NCI-H187 (cell line): ENCODE results near the gene HTT.
"Not testable (repeated sequence)": the region's sequence is repeated elsewhere in the genome, so short reads cannot be mapped to it uniquely, and the experiment has no call there.

Experiments
- DNase-seq, 2 experiments: peaks; one replicate each; lab custom pipeline; 2025; lab: John Stamatoyannopoulos, UW

HTT gene

DNA sequence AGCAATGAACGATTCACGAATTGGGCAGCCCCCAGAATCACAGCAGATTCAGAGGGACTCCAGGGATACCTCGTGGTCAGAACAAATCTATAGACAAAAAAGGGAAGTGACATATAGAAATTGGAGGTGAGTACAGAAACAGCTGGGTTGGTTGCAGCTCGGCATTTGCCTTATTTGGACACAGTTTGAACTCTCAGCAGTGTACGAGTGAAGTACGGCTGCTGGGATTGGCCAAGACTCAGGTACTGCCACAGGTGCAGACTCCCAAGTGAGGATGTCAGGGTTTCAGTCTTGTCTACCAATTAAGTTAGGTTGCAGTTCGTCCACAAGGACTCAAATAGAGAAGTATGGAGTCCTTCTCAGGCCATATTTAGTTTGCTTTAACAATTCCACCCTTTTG lies 28.3 kb upstream of the HTT start:
- no peak for DNase-seq

DNA sequence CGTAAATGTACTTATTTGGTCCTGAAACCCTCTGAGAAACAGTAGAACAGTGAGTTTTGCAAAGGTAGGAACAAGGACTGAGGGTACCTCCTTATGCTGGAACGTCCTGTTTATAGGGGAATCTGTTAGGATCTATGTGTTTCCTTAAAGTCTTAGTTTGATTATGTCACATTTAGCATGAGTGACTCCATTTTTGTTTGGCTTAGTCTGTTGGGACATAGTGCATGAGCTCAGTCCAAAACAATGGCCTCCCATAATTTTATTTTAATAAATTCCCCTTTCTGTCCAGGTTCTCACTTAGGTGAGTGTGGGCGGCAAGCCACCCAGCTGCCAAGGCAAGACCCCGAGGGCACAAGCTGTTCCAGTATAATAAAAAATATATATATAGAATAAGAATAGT lies 27.9 kb upstream of the HTT start:
- no peak for DNase-seq

DNA sequence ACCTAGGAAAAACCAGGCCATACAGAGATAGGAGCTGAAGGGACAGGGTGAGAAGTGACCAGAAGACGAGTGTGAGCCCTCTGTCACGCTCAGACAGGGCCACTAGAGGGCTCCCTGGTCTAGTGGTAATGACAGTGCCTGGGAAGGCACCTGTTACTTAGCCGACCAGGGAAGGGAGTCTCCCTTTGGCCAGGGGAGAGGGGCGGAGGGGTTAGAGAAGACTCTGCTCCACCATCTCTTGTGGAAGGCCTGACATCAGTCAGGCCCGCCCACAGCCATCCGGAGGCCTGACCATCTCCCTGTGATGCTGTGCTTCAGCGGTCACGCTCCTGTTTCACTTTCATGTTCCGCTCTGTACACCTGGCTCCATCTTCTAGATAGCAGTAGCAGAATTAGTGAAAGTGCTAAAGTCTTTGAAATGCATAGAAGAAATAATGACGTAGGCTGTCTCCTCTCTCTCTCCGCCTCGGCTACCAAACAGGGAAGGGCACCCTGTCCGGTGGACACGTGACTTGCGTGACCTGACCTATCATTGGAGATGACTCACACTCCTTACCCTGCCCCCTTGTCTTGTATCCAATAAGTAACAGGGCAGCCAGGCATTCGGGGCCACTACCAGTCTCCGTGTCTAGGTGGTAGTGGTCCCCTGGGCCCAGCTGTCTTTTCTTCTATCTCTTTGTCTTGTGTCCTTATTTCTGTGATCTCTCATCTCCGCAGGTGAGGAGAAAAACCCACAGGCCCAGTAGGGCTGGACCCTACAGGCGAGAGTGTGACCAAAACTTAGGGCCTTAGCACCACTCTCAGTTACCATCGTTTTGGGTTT lies 26.8 kb upstream of the HTT start:
- DNase-seq = peak; percentile 44 to 53

DNA sequence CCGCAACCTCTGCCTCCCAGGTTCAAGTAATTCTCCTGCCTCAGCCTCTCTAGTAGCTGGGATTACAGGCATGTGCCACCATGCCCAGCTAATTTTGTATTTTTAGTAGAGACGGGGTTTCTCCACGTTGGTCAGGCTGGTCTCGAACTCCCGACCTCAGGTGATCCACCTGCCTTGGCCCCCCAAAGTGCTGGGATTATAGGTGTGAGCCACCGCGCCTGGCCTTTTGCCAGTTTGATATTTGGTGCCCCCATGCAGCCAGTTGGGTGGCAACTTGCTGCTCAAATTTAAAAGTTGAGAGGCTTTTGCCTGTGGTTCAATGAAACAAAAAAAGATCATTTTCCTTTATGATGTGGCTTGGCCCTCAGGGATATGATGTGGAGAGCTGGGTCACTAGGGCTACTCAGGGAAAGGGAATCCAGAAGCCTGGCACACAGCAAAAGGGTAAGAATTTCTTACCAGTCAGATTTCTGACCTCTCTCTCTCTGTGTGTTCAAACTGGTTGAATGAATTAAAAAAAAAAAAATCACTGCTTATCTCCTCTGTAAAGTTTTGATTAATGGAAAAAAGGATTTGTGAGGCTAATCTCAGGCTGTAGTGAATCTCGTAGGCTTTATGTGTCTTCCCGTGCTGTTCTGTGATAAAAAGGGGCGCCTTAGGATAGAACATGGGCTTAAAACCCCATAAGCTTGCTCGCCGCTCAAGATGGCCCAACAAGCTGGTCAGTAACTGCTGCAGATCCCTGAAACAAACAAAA lies 23.2 kb upstream of the HTT start:
- not testable (repeated sequence) for DNase-seq

DNA sequence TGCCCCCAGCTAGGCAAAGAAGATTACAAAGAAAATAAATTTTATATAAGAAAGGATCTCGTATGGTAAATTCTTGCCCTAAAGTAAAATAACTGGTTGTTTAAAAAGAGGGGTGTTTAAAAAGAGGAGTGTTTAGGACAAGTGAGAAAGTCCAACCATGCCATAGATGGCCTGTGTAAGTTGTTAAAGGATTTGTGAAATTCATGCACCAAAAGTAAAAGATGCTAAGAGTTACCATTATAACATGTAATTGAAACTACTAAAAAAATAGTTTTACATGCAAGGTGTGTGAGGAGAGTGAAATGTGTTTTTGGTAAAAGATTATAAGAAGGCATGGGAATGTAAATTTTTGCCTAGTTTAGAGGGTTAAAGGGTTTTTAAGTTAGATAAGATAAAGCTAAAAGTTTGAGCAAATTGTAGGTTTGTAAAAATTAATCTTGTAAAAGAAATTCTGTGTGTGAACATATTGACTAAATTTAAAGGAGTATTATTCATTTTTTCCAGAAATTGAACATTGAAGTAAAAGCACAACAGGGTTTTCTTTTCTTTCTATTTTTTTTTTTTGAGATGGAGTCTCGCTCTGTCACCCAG lies 20.2 kb upstream of the HTT start:
- no peak for DNase-seq

DNA sequence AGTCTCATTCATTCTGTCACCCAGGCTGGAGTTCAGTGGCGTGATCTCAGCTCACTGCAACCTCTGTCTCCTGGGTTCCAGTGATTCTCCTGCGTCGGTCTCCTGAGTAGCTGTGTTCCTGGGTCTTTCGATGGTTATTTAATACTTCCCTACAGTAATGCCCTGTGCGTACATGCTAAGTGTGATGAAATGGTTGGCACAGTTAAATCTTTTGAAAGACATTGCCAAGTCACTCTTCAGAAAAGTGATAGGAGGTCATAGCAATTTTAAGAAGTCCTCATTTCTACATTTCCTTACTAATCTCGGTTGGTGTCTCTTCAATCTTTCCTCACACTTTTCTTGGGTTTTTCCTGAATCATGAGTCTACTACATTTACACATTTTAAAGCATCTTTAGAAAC lies 14.5 kb upstream of the HTT start:
- no peak for DNase-seq

DNA sequence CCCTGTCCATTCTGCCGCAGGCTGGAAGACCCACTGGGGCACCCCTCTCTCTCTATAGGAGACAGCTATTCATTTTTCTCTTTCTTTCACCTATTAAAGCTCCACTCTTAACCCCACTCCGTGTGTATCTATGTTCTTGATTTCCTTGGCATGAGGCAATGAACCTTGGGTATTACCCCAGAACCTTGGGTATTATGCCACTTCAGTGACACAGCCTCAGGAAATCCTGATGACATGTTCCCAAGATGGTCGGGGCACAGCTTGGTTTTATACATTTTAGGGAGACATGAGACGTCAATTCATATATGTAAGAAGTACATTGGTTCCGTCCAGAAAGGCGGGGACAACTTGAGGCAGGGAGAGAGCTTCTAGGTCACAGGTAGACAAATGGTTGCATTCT lies 13.5 kb upstream of the HTT start:
- no peak for DNase-seq

DNA sequence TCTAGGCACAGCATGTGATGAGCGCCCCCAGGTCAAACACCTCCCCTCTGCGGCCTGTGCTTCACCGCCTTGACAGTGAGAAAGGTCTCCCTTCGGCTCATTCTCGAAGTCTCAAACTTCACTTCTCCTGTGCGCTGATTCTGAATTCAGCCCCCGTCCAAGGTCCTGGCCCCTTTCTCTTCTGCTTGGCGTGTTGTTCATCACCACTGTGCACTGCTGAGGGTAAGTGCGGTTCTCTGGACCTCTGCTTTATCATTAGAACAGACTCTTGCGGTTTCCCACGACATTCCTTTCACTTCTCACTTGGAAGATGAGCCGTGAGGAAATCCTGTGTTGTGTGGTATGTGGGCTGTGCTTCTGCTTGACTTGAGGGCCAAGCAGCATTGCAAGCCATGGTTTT lies 12.0 kb upstream of the HTT start:
- DNase-seq = no peak

DNA sequence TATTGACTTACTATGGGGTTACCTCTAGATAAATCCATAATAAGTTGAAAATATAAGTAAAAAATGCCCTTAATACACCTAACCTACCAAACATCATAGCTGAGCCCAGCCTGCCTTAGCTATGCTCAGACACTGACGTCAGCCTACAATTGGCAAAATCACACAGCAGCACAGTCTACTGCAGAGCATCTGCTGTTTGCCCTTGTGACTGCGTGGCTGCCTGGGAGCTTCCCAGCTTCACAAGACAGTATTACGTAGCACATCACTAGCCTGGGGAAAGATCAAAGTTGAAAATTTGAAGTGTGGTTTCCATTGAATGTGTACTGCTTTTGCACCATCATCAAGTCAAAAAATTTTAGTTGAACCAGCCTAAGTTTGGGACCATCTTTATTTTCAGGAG lies 8.9 kb upstream of the HTT start:
- DNase-seq = no peak

DNA sequence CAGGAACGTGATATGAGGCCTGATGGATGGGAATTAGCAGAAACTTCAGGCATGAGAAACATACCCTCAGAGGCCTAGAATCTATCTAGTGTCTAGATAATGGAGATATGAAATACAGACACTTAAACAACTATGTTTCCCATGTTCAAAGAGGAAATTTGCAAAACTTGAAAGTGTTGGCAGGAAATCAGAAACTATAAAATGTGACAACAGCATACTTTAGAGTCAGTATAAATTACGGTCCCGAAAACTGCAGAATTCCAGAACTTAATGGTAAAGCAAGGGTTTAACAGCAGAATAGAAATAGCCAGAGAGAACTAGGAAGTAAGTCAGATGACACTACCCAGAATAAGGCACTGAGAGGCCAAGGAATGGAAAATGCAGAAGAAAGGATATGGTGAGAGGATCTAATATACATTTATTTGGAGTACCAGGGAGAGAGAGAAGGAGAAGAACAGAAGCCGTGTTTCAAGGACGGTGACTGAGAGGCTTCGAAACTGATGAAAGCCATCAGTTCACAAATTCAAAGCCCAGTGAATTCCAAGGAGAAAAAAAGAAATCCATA lies 7.6 kb upstream of the HTT start:
- DNase-seq = no peak

DNA sequence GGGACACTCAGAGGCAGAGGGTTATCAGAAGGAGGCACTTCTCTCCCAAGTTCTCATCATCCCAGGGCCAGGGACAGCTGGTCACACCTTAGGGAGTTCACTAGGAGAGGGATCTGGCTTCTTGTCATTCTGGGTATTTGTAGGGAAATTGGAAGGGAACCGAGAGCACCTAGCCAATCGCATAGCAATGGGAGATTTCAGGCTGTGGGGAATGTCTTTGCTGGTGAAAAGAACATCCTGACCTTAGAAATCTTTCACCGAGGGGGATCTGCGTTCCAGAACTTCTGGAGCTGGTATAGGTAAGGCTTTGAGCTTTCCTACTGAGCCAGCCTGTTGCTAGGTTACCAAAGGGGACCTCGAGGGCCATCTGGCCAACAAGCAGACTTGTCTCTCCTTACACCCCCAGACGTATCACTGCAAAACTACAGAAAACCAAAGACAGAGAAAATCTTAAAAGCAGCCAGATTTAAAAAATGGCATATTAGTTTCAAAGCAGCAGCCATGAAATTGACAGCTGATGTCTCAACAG lies 6.9 kb upstream of the HTT start:
- no peak for DNase-seq

DNA sequence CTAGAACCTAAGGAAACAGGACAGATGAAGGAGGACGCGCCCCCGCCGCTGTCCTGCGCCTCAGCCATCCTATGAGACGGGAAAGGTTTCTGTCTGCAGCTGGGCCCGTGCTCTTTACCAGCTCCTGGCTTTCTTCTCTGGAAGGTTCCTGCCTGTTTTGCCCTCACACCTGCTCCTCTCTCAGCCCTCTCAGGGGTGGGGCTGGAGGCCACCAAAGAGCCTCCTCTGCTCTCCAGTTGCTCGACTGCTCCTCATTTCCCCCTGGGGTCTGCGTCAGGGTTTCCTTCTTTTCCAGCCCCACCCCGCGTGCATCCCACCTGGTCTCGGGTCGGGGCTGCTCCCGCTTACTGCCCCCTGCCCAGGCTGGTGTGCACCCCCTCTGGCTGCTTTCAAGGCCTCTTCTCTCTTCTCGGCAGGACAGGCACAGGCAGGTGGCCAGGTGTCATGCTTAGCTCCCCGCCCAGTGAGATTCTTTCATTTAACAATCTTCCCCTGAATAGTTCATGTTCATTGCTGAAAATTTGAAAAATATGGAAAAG lies 4.8 kb upstream of the HTT start:
- peak in 1 of 2 experiments; percentile 24 for DNase-seq

DNA sequence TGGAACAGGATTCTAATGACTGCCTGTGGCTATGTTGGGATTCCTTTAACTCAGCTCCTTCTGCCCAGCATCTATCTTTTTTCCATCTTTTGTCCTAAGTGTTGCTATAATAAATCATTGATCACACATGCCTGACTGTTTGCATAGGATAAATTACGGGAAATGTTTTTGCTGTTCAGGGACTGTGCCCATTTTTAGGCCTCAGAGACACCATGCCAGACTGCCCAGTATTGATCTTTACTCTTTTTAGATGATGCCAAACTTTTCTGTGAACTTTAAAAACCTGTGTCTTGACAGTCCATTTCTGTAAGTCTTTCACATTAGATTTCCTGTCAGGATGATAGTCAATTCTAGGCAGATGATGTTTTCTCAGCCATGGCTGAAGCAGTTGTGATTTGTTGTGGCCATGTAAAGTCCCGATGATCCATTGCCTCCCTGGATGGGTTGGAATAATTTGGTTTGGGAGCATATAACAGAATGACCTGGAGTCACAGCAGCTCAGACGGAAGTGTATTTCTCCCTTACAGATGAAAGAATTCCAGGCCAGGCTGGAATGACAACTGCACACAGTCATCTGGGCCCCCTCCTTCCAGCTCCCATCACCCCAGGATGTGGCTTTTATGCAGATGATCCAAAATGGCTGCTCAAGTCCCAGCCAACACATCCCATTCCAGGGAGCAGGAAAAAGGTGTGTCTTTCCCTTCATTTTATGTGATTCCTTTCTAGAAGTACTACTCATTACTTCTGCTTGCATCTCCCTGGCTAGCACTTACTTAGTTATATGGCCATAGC lies 3.6 kb upstream of the HTT start:
- DNase-seq = no peak

DNA sequence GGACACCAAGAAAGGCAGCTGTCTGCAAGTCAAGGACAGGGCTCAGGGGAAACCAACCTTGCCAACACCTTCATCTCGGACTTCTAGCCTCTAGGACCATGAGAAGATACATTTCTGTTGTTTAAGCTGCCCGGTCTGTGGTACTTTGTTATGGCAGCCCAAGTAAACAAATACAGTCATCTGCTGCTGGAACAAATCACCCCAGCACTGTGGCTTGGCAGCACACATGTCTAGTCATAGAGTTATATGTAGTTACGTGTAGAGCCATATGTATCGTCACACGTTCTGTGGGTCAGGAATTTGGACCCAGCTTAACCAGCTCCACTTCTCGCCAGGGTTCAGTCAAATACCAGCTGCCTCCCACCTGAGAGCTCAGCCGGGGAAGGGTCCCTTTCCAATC lies 2.7 kb upstream of the HTT start:
- DNase-seq = no peak

DNA sequence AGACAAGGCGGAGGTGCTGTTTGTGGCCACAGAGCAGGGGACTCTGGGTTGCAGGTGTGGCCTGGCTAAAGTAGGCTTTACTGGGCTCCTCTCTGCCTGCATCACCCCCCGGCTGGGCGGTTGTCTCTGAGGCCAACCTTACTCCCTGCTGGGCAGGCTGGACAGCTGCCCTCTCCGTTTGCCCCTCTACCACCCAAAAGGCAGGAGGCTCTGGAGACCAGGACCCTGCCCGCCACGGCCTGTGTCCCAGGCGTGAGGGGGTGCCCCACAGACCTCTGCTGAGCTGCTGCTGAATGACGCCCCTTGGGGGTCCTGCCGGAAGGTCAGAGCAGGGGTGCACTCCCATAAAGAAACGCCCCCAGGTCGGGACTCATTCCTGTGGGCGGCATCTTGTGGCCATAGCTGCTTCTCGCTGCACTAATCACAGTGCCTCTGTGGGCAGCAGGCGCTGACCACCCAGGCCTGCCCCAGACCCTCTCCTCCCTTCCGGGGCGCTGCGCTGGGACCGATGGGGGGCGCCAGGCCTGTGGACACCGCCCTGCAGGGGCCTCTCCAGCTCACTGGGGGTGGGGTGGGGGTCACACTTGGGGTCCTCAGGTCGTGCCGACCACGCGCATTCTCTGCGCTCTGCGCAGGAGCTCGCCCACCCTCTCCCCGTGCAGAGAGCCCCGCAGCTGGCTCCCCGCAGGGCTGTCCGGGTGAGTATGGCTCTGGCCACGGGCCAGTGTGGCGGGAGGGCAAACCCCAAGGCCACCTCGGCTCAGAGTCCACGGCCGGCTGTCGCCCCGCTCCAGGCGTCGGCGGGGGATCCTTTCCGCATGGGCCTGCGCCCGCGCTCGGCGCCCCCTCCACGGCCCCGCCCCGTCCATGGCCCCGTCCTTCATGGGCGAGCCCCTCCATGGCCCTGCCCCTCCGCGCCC lies 1.1 kb upstream of the HTT start:
- no peak for DNase-seq

DNA sequence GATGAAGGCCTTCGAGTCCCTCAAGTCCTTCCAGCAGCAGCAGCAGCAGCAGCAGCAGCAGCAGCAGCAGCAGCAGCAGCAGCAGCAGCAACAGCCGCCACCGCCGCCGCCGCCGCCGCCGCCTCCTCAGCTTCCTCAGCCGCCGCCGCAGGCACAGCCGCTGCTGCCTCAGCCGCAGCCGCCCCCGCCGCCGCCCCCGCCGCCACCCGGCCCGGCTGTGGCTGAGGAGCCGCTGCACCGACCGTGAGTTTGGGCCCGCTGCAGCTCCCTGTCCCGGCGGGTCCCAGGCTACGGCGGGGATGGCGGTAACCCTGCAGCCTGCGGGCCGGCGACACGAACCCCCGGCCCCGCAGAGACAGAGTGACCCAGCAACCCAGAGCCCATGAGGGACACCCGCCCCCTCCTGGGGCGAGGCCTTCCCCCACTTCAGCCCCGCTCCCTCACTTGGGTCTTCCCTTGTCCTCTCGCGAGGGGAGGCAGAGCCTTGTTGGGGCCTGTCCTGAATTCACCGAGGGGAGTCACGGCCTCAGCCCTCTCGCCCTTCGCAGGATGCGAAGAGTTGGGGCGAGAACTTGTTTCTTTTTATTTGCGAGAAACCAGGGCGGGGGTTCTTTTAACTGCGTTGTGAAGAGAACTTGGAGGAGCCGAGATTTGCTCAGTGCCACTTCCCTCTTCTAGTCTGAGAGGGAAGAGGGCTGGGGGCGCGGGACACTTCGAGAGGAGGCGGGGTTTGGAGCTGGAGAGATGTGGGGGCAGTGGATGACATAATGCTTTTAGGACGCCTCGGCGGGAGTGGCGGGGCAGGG lies 568 bp downstream of the HTT start:
- DNase-seq = no peak

DNA sequence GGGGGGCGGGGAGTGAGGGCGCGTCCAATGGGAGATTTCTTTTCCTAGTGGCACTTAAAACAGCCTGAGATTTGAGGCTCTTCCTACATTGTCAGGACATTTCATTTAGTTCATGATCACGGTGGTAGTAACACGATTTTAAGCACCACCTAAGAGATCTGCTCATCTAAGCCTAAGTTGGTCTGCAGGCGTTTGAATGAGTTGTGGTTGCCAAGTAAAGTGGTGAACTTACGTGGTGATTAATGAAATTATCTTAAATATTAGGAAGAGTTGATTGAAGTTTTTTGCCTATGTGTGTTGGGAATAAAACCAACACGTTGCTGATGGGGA lies 1.1 kb downstream of the HTT start:
- DNase-seq = no peak

DNA sequence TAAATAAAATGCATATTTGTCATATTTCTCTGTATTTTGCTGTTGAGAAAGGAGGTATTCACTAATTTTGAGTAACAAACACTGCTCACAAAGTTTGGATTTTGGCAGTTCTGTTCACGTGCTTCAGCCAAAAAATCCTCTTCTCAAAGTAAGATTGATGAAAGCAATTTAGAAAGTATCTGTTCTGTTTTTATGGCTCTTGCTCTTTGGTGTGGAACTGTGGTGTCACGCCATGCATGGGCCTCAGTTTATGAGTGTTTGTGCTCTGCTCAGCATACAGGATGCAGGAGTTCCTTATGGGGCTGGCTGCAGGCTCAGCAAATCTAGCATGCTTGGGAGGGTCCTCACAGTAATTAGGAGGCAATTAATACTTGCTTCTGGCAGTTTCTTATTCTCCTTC lies 3.3 kb downstream of the HTT start:
- no peak for DNase-seq

DNA sequence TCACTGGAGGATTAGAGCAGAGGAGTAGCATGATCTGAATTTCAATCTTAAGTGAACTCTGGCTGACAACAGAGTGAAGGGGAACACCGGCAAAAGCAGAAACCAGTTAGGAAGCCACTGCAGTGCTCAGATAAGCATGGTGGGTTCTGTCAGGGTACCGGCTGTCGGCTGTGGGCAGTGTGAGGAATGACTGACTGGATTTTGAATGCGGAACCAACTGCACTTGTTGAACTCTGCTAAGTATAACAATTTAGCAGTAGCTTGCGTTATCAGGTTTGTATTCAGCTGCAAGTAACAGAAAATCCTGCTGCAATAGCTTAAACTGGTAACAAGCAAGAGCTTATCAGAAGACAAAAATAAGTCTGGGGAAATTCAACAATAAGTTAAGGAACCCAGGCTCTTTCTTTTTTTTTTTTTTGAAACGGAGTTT lies 5.2 kb downstream of the HTT start:
- no peak for DNase-seq
